Measurements from ENCODE around the gene MECR. TPM values are rescaled to one million over a fixed set of nuclear protein-coding genes. Genes with fewer than 3 reads are reported as not detected.
A peak's percentile ranks its signal among the peaks of the same experiment; 100 is the strongest.

The MECR gene
- total RNA-seq, 1 donor from 2014 or later = 15.2 TPM

DNA sequence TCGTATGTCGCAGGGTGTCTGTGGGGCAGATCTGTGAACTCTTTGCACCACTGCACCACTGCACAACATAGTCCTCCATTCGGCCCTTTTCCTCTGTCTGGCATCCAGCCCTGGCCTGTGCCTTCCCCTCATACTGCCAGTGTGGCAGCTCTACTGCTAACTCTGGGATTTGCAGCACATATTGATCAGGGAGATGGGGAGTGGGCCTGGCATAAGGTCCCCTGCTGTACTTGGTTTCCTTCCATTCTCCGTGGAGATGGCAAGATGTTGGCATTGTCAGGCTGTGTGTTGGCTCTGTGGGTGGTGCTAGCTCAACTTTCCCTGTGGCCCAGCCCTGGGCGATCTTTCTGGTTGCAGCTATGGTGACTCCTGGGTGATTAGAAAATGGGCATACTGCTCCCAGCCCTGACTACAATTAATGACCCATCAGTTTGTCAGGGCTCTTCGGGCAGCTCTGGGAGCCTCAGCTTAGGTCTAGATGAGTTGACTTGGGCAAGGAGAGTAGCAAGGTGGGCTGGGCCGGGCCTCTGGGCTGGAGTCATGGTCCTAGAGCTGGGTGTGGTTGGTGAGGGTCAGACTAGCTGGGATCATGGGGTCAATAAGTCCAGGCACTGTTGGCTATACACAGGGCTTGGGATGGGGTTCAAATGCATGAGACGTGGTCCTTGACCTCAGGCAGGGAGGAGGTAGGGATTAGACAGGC is 17.0 kb upstream of the MECR start:
- DNase-seq (ENCODE audit: low spot score) = no peak
- no peaks in the 10 kb centered on the region for H3K9me3 Mint-ChIP-seq (ENCODE audit: low read depth)
- H3K36me3 Mint-ChIP-seq (ENCODE audit: low read depth) = no peaks in the 10 kb centered on the region
- TF ChIP-seq CTCF (IDR thresholded peaks at IDR 0.05) = no peak
- no peak overlapping the region for H3K4me3 Mint-ChIP-seq (ENCODE audit: unreplicated experiment)
- H3K4me1 Mint-ChIP-seq (ENCODE audit: low read depth) = peaks cover 17% of the 10 kb centered on the region
- no peaks in the 10 kb centered on the region for H3K27me3 Mint-ChIP-seq (ENCODE audit: low read depth)
- no peak overlapping the region for H3K27ac Mint-ChIP-seq (ENCODE audit: unreplicated experiment)

DNA sequence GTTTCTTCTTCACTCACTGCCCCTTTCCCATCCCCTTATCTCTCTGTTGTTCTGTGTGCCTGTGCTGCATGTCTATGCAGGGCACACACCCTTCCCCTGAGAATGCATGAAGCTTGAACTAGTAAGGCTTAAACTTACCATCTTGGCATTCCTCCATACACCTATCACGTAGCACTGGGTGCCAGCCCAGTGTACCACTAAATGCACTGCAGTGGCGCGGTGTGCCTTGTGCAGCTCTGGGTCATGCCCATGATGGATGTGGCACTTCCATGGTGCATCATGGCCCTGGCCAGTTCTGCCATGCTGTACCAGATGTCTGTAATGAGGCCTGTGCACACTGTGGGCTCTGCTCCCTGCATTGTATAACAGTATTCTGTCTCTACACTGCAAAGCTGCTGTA is 16.3 kb upstream of the MECR start:
- no peak for DNase-seq (ENCODE audit: low spot score)
- H3K36me3 Mint-ChIP-seq (ENCODE audit: low read depth) = no peaks in the 10 kb centered on the region
- H3K27me3 Mint-ChIP-seq (ENCODE audit: low read depth) = no peaks in the 10 kb centered on the region
- H3K4me3 Mint-ChIP-seq (ENCODE audit: unreplicated experiment) = no peak overlapping the region
- TF ChIP-seq CTCF (IDR thresholded peaks at IDR 0.05) = no peak
- H3K9me3 Mint-ChIP-seq (ENCODE audit: low read depth) = no peaks in the 10 kb centered on the region
- no peak overlapping the region for H3K27ac Mint-ChIP-seq (ENCODE audit: unreplicated experiment)
- H3K4me1 Mint-ChIP-seq (ENCODE audit: low read depth) = peaks cover 17% of the 10 kb centered on the region

GRCh38 chr1:29245876-29246275 is 15.1 kb upstream of the MECR start:
- no peak for DNase-seq (ENCODE audit: low spot score)
- H3K36me3 Mint-ChIP-seq (ENCODE audit: low read depth) = no peaks in the 10 kb centered on the region
- peak; percentile 82 for TF ChIP-seq CTCF (IDR thresholded peaks at IDR 0.05)
- H3K4me1 Mint-ChIP-seq (ENCODE audit: low read depth) = peaks cover 17% of the 10 kb centered on the region
- H3K27ac Mint-ChIP-seq (ENCODE audit: unreplicated experiment) = no peak overlapping the region
- H3K9me3 Mint-ChIP-seq (ENCODE audit: low read depth) = no peaks in the 10 kb centered on the region
- H3K27me3 Mint-ChIP-seq (ENCODE audit: low read depth) = no peaks in the 10 kb centered on the region
- no peak overlapping the region for H3K4me3 Mint-ChIP-seq (ENCODE audit: unreplicated experiment)

DNA sequence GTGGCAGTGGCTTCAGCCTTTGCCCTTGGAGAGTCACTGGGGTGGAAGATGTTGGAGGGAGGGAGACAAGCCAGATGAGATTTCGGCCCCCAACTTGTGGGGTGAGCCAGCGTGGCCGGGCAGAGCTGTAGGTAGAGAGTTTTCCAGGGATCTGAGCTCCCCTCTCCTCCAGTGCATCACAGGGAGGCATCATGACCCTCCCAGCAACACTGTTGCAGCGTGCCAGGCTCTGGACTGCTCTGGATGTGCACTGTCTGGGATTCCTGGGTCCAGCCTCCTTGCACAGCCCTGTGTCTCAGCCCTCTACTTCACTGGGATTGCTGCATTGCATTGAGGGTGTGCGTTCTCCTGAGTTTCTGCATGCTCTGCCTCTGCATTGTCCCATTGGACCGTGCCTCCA is 14.5 kb upstream of the MECR start:
- Mint-ChIP-seq H3K36me3 (ENCODE audit: low read depth) (no peaks in the 10 kb centered on the region), H3K4me1 (ENCODE audit: low read depth) (peaks cover 17% of the 10 kb centered on the region), H3K4me3 (ENCODE audit: unreplicated experiment) (no peak overlapping the region), H3K27me3 (ENCODE audit: low read depth) (no peaks in the 10 kb centered on the region), H3K27ac (ENCODE audit: unreplicated experiment) (no peak overlapping the region), H3K9me3 (ENCODE audit: low read depth) (no peaks in the 10 kb centered on the region)
- no peak for TF ChIP-seq CTCF (IDR thresholded peaks at IDR 0.05)
- no peak for DNase-seq (ENCODE audit: low spot score)

DNA sequence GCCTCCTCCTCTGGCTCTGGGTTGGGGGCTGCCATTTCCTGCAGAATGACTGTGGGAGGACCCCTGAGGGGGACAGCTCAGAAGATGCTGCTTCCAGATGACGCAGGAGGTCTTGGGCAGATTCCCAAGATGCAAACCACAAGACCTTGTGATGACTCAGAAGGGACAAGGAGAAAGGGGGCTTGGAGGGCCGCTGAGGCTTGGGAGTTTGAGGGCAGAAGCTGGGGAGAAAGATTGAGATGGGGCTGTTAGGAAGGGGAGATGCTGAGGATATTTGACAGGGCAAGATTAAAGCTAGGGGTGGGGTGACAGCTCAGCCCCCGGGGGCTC is 13.1 kb upstream of the MECR start:
- Mint-ChIP-seq H3K9me3 (ENCODE audit: low read depth) (no peaks in the 10 kb centered on the region), H3K4me3 (ENCODE audit: unreplicated experiment) (no peak overlapping the region), H3K36me3 (ENCODE audit: low read depth) (no peaks in the 10 kb centered on the region), H3K27me3 (ENCODE audit: low read depth) (no peaks in the 10 kb centered on the region), H3K27ac (ENCODE audit: unreplicated experiment) (no peak overlapping the region), H3K4me1 (ENCODE audit: low read depth) (peaks cover 10% of the 10 kb centered on the region)
- no peak for DNase-seq (ENCODE audit: low spot score)
- TF ChIP-seq CTCF (IDR thresholded peaks at IDR 0.05) = no peak

All from chondrocyte (in vitro differentiated cells).